Activated CD4-positive, alpha-beta T cell treated with anti-CD3 and anti-CD28 coated beads for 36 hours (primary cell): ENCODE data around the gene ACER3. TPM values are rescaled to one million over a fixed set of nuclear protein-coding genes. Genes with fewer than 3 reads are reported as not detected.

Experiments used
- ATAC-seq: fragments of 200-7000 bp; cut with Tn5 transposase; one replicate; pipeline ENCODE4 v1.10.0; 2021; ENCODE audit warnings: mild to moderate bottlenecking, moderate library complexity
- CTCF ChIA-PET: fragments of 350-600 bp; sonication (Branson Sonifier 250); formaldehyde crosslinking; loops from one replicate; lab custom pipeline; 2021; ENCODE audit warnings: antibody characterized with exemption; lab: Charles Lee
- POLR2A ChIA-PET: fragments of 350-600 bp; sonication (Branson Sonifier 250); formaldehyde crosslinking; loops from one replicate; lab custom pipeline; 2021; ENCODE audit warnings: antibody characterized with exemption, inconsistent platforms; lab: Charles Lee
- DNase-seq: peaks from one replicate; pipeline ENCODE4 v3.0.0-alpha.2; 2020
- H3K27ac Mint-ChIP-seq: one replicate; pipeline ENCODE4 v1.8.0; 2021; ENCODE audit warnings: mixed read lengths
- H3K27me3 Mint-ChIP-seq: one replicate; pipeline ENCODE4 v1.8.0; 2021; ENCODE audit warnings: mixed read lengths
- H3K36me3 Mint-ChIP-seq: one replicate; pipeline ENCODE4 v1.8.0; 2021; ENCODE audit warnings: low read depth, mixed read lengths
- H3K4me1 Mint-ChIP-seq: one replicate; pipeline ENCODE4 v1.8.0; 2021; ENCODE audit warnings: mixed read lengths
- H3K4me3 Mint-ChIP-seq: one replicate; pipeline ENCODE4 v1.8.0; 2021; ENCODE audit warnings: mild to moderate bottlenecking, moderate library complexity, mixed read lengths
- H3K9me3 Mint-ChIP-seq: one replicate; pipeline ENCODE4 v1.8.0; 2021; ENCODE audit warnings: low read depth, mixed read lengths
- intact Hi-C, 2 experiments: fragments of 100-400 bp; cut with DNase I in 1 of 2; cut with micrococcal nuclease in 1 of 2; formaldehyde crosslinking; loops; one replicate each; pipeline versions ENCODE4 v1.14.2 to v1.15.1; 2022 to 2024; cut with DNase I, micrococcal nuclease
- total RNA-seq, 2 experiments: library from RNA; stranded (reverse); gene quantifications; one replicate each; pipeline ENCODE4 v1.2.3, GENCODE V29; 2021

Gene ACER3
- total RNA-seq, 2 experiments from 2014 or later = 8.9 to 10.3 TPM

DNA sequence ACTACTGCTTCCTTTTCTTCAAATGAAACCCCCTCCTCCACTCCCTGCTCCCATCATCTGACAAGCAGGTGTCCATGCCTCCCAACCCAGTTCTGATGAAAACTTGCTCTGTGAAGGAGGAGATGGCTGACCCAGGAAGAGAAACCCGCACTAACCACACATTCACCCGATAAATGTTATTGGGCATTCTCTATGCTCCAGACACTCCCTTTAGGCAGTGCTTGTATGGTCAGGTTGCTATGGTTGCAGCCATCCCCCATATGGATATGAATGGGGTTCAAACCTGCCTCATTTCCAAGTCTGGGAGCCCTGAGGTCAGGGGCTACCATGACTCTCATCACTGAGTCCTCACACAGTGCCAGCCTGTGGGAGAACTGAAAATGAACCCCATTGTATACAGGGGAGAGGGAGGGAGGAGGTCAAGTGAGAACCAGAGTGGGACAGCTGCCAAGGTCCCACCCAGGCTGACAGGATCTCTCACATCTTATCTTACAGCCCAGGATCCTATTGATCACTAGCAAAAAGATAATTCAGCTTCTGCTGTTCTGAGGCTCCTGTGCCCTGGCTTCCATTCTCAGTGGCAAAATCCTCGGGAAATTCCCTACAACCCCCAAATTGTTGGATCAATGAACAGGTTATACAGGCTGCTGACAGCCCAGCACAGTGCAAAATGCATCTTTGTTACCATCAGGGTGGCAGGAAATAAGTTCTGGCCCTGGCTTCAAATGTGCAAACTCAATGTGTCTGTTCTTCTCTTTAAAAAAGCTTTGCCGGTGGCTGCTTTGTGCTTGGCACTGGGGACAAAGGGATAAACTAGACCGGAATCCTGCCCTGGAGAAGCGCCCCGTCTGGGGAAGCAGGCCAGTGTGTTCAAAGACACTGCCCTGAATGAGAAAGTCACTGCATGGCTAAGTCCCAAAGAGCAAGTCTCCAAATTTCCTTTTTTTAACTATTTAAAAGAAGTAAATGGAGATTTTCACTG lies 22.7 kb upstream of the ACER3 start:
- Mint-ChIP-seq H3K9me3 (no peaks in the 10 kb centered on the region), H3K27me3 (peaks cover 21% of the 10 kb centered on the region), H3K27ac (no peak overlapping the region), H3K4me3 (no peak overlapping the region), H3K4me1 (no peaks in the 10 kb centered on the region), H3K36me3 (no peaks in the 10 kb centered on the region)
- ChIA-PET CTCF (interaction anchor here (0.7 to 0.8 kb wide), 2 partner anchors 22 to 82 kb away, joined by 4 to 5 read pairs; no protein-coding TSS in a partner anchor), POLR2A (no interaction called here)
- DNase-seq = no peak
- ATAC-seq = no peak
- intact Hi-C loops = no loop called here

DNA sequence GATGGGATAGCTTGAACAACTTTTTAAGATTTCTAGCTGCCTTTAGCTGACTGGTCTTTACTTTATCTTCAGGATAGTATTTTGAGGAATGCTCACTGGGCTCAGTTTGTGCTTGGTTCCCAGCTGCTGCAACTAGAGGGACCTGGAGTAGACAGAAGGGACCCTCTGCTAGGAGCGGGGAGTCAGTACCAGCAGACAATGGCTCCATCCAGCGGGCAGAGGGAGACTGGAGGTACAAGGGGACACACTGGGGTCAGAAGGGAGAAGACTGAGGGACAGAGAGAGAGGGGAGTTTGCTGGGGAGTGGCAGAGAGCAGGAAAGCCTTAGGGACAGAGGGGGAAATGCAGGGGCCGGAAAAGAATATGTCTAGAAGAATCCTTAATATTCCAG lies 22.0 kb upstream of the ACER3 start:
- no peaks in the 10 kb centered on the region for H3K4me1 Mint-ChIP-seq
- H3K36me3 Mint-ChIP-seq = no peaks in the 10 kb centered on the region
- CTCF ChIA-PET = interaction anchor here (0.5 to 0.8 kb wide), 3 partner anchors 21 to 191 kb away, joined by 3 to 5 read pairs (median 4); no protein-coding TSS in a partner anchor
- no peaks in the 10 kb centered on the region for H3K9me3 Mint-ChIP-seq
- ATAC-seq (no peak), DNase-seq (peak; percentile 16)
- H3K27ac Mint-ChIP-seq = no peak overlapping the region
- H3K27me3 Mint-ChIP-seq = peaks cover 25% of the 10 kb centered on the region
- POLR2A ChIA-PET = no interaction called here
- intact Hi-C loops = no loop called here
- no peak overlapping the region for H3K4me3 Mint-ChIP-seq

DNA sequence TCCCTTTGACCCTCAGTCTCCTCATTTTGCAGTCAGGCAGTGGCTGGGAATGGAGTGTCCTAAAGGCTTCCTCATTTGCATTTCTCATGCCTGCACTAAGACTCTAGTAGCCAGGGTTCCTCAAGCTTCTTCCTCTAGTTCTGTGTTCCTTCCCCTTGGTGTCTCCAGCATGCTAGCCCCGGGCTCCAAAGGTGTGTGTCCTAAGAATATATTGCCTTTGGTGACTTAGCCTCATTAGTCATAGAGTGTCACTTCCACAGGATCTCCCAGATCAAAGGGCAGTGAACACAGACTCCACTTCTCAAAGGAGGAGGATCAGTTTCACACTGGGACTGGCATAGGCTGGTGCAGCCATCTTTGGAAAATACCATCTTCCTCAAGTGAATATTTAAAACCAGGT lies 21.4 kb upstream of the ACER3 start:
- Mint-ChIP-seq H3K4me1 (no peaks in the 10 kb centered on the region), H3K36me3 (no peaks in the 10 kb centered on the region), H3K27me3 (peaks cover 25% of the 10 kb centered on the region), H3K4me3 (no peak overlapping the region), H3K27ac (no peak overlapping the region), H3K9me3 (no peaks in the 10 kb centered on the region)
- ChIA-PET CTCF (interaction anchor here (0.5 kb wide), 1 partner anchor 191 kb away, joined by 3 read pairs; no protein-coding TSS in a partner anchor), POLR2A (no interaction called here)
- DNase-seq = no peak
- intact Hi-C loops = no loop called here
- ATAC-seq = no peak

DNA sequence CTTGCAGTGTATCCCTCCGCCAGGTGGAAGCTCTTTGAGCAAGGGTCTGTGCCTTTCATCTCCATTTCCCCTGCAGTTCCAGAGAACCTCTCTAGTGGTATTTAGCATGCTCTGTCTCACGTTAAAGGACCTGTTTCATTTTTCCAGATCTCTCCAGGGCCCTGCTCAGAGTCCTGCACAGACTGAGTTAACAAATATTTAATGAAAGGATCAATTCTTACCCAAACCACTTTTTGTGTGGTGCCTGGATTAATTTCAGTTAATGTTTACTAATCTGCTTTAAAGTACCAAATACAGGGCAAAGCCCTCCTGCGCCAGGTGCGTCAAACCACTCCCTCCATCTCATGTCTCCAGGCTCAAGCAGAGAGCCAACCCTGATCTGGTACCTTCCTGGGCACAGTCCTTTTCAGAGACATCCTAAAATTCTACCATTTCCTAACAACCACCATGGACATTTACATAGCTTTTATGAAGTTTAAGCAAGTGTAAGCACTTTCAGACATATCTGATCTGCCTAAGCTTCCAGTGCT lies 18.7 kb upstream of the ACER3 start:
- CTCF ChIA-PET = no interaction called here
- no peaks in the 10 kb centered on the region for H3K36me3 Mint-ChIP-seq
- POLR2A ChIA-PET = no interaction called here
- ATAC-seq (no peak), DNase-seq (no peak)
- H3K4me1 Mint-ChIP-seq = no peaks in the 10 kb centered on the region
- H3K4me3 Mint-ChIP-seq = no peak overlapping the region
- H3K27ac Mint-ChIP-seq = no peak overlapping the region
- no peaks in the 10 kb centered on the region for H3K9me3 Mint-ChIP-seq
- intact Hi-C loops = no loop called here
- peaks cover 27% of the 10 kb centered on the region for H3K27me3 Mint-ChIP-seq

DNA sequence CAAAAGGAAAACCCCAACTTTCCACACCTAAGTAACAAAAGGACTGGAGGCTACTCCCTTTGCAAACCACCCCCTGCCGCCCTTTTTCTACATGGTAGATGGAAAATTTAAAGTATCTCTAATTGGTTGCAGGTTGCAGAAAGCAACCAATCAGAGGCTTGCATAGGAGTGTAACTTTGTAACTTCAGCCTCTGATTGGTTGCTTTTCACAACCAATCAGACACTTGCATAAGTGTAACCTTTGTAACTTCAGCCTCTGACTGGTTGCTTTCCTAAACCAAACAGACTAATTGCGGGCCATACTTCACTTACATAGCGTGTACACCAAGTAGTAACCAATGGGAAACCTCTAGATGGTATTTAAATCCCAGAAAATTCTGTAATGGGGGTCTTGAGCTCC lies 16.8 kb upstream of the ACER3 start:
- ChIA-PET CTCF (interaction anchor here (0.9 kb wide), 1 partner anchor 9 kb away, joined by 3 read pairs; no protein-coding TSS in a partner anchor), POLR2A (no interaction called here)
- DNase-seq (no peak), ATAC-seq (no peak)
- Mint-ChIP-seq H3K4me3 (no peak overlapping the region), H3K27ac (no peak overlapping the region), H3K36me3 (no peaks in the 10 kb centered on the region), H3K27me3 (peaks cover 30% of the 10 kb centered on the region), H3K9me3 (no peaks in the 10 kb centered on the region), H3K4me1 (no peaks in the 10 kb centered on the region)
- intact Hi-C loops = no loop called here

DNA sequence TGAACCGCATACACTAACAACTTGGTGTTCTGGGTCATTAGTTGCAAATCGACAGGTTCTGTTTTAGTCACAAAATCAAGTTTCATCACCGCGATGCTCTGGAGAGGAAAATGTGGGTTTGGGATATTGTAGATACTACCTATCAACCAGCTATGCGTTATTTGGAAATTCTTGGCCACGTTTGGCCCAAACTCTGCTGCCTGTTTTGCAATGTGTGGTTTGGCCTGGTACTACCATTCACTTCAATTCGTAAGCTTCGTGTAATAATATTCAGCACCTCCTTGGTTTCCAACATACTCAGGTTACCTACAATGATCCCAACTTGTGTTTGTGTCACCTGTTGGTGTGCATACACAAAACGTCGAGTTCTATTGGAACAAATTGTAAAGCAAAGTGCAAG lies 16.2 kb upstream of the ACER3 start:
- Mint-ChIP-seq H3K9me3 (no peaks in the 10 kb centered on the region), H3K27ac (no peak overlapping the region), H3K27me3 (peaks cover 31% of the 10 kb centered on the region), H3K4me1 (no peaks in the 10 kb centered on the region), H3K4me3 (no peak overlapping the region), H3K36me3 (no peaks in the 10 kb centered on the region)
- DNase-seq (no peak), ATAC-seq (no peak)
- ChIA-PET POLR2A (no interaction called here), CTCF (interaction anchor here (0.7 to 0.9 kb wide), 2 partner anchors 9 to 116 kb away, joined by 3 read pairs; no protein-coding TSS in a partner anchor)
- intact Hi-C loops = no loop called here

DNA sequence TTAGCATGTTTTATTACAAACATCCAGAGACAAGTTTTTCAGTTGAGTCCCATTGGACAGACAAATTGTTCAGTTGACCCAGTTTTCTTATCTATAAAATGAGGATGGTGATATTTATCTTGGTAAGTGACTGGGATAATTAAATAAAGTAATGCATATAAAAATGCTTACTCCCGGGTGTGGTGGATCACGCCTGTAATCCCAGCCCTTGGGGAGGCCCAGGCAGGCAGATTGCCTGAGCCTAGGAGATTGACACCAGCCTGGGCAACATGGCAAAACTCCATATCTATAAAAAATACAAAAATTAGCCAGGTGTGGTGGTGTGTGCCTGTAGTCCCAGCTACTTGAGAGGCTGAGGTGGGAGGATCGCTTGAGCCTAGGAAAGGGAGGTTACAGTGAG lies 15.6 kb upstream of the ACER3 start:
- Mint-ChIP-seq H3K9me3 (no peaks in the 10 kb centered on the region), H3K27me3 (peaks cover 28% of the 10 kb centered on the region), H3K36me3 (no peaks in the 10 kb centered on the region), H3K4me3 (no peak overlapping the region), H3K27ac (no peak overlapping the region), H3K4me1 (no peaks in the 10 kb centered on the region)
- intact Hi-C loops = no loop called here
- ATAC-seq (no peak), DNase-seq (no peak)
- ChIA-PET CTCF (interaction anchor here (0.7 to 0.9 kb wide), 2 partner anchors 10 to 117 kb away, joined by 3 read pairs; no protein-coding TSS in a partner anchor), POLR2A (no interaction called here)

DNA sequence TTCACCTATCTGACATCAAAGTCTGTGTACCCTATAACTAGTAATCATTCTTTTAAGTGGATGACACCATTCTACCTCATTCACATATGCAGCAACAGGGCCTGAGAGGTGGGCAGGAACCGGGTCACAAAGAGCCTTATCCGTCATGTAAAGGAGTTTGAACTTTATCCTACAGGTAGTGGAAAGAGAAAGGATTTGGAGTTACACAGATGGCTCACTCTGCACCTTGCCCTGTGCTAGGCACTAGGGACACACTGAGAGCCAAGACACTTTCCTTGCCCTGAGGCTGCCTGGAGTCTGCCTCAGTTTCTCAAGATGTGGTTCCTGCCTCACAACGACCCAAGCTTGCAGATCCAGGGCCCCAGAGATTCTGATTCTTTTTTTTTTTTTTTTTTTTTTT lies 14.3 kb upstream of the ACER3 start:
- no peaks in the 10 kb centered on the region for H3K36me3 Mint-ChIP-seq

DNA sequence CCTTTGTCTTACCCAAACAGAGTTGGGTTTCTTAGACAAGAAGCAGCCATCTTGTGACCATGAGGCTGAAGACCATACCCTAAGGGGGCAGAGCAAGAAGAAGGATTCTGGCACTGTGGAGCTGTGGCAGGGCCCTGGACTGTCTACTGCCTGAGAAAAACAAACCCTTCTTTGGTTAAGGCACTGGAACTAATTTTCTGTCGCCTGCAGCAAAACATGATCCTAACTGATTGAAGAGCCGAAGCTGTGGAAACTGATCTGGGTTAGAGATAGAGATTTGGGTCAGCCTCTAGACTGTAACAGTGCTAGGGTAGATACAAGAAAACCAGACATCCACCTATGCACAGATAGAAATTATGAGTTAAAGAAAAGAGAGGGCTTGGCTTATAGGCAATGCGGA lies 11.3 kb upstream of the ACER3 start:
- Mint-ChIP-seq H3K27me3 (peaks cover 9% of the 10 kb centered on the region), H3K9me3 (no peaks in the 10 kb centered on the region), H3K4me1 (no peaks in the 10 kb centered on the region), H3K27ac (no peak overlapping the region), H3K36me3 (no peaks in the 10 kb centered on the region), H3K4me3 (no peak overlapping the region)
- ATAC-seq (no peak), DNase-seq (no peak)
- ChIA-PET POLR2A (no interaction called here), CTCF (interaction anchor here (0.6 to 0.9 kb wide), 3 partner anchors 28 to 115 kb away, joined by 3 to 4 read pairs (median 3); no protein-coding TSS in a partner anchor)
- intact Hi-C loops = no loop called here

More for the DNA sequence above, 14.3 kb upstream of the ACER3 start:
- no peak for DNase-seq
- no peak for ATAC-seq
- Mint-ChIP-seq H3K27ac (no peak overlapping the region), H3K9me3 (no peaks in the 10 kb centered on the region), H3K4me1 (no peaks in the 10 kb centered on the region), H3K27me3 (peaks cover 24% of the 10 kb centered on the region), H3K4me3 (no peak overlapping the region)
- ChIA-PET CTCF (interaction anchor here (1.0 kb wide), 1 partner anchor 119 kb away, joined by 4 read pairs; no protein-coding TSS in a partner anchor), POLR2A (no interaction called here)
- intact Hi-C loops = no loop called here

DNA sequence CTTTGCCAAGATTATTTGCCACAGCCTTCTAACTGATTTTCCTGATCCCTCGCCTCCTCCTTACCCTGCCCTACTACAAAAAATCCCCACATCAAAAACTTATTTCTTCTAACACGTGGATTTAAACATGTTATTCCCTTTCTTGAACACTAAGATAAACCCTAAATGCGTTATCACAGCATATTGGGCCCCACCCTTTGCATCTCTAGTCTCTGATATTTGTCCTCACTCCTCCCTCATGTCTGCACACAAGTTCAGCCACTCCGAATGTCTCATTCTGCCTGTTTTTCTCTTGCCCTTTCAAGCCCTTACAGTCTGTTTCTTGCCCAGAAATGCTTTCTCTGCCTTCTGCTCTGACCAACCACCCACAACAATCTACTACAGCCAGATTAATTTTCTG lies 10.6 kb upstream of the ACER3 start:
- intact Hi-C loops = no loop called here

DNA sequence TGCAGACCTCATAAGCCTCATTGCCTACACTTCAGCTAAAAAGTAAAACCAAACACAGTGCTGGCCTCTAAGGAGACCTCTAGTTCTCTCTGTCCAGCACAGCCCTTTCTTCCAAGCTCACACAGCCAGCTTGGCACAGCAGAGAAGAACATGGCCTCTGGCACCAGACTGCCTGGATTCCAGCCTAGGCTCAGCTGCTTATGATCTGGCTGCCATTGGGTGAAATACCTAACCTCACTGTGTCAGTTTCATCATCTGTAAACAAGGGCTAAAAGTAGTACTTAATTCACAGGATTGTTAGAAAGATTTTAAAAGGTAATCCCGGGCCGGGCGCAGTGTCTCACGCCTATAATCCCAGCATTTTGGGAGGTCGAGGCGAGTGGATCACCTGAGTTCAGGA lies 9.9 kb upstream of the ACER3 start:
- Mint-ChIP-seq H3K27ac (no peak overlapping the region), H3K36me3 (no peaks in the 10 kb centered on the region), H3K9me3 (no peaks in the 10 kb centered on the region), H3K4me1 (peaks cover 5% of the 10 kb centered on the region), H3K4me3 (no peak overlapping the region), H3K27me3 (peaks cover 7% of the 10 kb centered on the region)
- ATAC-seq = no peak
- ChIA-PET POLR2A (no interaction called here), CTCF (no interaction called here)
- intact Hi-C loops = no loop called here
- no peak for DNase-seq

More for the DNA sequence above, 10.6 kb upstream of the ACER3 start:
- POLR2A ChIA-PET = no interaction called here
- Mint-ChIP-seq H3K4me3 (no peak overlapping the region), H3K4me1 (peaks cover 5% of the 10 kb centered on the region), H3K9me3 (no peaks in the 10 kb centered on the region), H3K27me3 (peaks cover 7% of the 10 kb centered on the region), H3K36me3 (no peaks in the 10 kb centered on the region), H3K27ac (no peak overlapping the region)
- CTCF ChIA-PET = interaction anchor here (0.9 kb wide), 2 partner anchors 70 to 116 kb away, joined by 3 to 4 read pairs; no protein-coding TSS in a partner anchor
- DNase-seq (no peak), ATAC-seq (no peak)
